ENCODE results near the gene P2RX3.

The P2RX3 gene

DNA sequence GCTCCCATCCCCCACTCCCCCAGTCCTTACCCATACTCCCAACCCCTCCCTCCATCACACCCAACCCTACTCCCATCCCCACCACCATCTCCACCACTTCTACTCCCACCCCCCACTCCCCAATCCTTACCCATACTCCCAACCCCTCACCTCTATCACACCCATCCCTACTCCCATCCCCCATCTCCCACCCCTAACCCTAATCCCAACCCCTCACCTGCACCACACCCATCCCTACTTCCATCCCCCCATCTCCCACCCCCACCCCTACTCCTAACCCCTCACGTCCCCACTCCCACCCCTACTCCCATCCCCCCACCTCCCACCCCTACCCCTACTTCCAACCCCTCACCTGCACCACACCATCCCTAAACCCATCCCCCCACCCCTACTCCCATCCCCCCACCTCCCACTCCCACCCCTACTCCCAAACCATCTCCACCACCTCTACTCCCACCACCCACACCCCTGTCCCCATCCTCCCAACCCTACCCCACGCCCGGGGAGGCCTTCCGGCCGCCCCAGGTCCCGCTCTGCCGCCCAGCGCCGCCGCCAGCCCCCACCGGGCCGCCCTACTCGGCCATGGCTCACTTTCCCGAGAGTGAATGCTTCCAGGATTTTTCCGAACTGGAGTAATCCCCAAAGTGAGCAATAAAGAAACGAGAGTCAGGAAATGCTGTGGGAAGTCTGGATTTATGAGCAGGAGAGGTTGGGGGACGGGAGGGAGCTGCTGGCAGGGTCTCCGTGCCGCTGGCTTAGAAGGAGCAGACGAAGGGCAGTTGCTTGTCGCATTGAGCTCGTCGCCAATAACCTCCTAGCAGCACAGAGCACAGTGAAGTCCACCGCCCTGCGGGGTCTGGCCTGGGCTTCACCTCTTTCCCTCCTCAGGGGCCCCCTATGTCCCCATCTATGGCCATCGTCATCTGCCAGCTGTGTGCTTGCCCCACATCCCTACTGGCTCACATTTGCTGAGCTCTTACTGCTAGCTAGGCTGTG, 38.2 kb downstream of the P2RX3 start:
- no peak for DNase-seq

DNA sequence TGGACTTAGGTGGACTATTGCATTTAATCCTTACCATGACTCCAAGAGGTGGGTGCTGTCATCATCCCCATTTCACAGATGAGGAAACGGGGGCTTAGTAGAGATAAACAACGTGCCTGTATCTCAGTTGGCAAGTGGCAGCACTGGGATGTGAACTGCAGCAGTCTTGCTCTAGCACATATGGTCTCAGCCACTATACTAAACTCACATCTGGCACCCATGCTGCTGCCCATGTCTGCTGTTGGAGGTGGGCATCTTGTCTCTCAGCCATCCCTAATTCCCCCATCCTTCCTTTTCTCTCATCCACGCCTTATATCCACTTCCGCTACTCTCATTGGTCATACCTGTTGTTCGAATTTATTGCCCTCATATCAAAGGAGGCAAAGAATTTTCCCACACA, 39.0 kb downstream of the P2RX3 start:
- no peak for DNase-seq

GRCh38 chr11:57378186-57378585, 40.0 kb downstream of the P2RX3 start:
- no peak for DNase-seq

DNA sequence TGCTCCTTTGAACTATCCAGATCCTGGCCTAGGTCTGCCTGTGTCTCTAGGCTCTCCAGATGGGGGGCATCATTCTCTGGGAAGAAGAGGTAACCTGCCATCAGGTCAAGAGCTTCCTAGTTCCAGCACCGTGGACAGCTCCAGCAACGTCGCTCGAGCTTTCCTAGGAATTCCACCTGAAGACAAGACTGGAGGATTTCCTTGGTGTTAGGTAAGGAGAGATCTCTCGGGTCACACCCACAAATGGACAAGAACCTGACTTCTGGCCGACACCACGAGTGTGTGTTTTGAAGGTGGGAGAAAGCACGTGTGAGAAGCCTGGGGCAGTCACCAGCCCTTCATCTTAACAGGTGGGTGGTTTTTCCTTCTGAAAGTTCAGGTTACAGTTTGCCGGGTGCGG, 41.6 kb downstream of the P2RX3 start:
- no peak for DNase-seq

DNA sequence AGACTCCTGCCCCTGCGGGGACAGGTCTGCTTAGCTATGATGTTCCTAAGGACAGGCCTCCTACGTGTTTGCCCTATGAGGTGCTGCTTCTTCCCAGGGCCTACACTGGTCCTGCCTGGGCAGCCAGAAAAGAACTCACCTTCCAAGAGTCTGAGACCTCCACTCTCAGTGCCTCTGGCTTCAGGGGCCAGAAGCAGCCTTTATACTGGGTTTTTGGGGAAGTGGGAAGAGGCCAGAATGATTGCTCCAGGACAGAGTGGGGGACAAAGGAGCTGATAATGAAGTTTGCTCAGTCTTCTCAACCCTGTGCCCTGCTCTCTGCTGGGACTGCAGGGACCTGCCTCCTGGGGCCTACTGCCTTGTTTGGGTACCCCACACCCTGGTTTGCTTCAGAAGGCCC, 42.8 kb downstream of the P2RX3 start, which contains the start of gene PRG3:
TSS of gene PRG3 (minus strand) at position 176 of the 400 bp plus-strand sequence. CDS start 442 bp downstream, outside the sequence.
- DNase-seq: no peak

- DNase-seq: no peak
Observed at GRCh38 chr11:57386178-57386940, 48.2 kb downstream of the P2RX3 start.

DNA sequence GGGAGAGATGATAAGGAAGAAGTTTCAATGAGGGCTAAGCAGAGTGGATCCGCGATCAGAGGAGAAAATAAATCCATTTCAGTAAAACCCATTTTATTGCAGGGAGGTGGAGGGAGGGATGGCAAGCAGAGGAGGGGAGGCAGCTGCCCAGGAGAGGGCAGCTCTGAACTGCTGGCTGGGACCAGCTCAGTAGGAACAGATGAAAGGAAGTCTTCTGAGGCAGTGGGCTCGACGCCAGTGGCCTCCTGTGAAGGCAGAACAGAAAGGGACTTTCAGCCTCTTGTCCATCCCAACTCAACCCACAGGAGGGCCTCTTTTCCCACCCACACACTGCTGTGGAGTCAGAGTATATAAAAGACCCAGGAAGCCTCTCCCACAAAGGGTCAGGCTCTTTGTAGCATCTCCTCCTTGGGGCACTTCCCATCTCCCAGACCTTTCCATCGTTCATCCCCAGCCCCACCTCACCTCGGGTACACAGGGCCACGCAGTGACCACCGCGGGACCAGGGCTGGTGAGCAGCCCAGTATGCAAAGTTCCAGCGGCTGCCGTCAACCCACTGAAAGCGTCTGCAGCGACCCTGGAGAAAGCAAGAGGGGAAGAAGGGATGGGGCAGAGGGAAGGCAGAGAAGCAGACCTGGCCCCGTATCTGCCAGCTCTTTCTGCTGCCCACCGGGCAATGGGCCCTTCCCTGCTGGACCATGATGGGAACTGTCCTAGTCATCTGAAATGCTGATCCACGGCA, 49.3 kb downstream of the P2RX3 start:
- DNase-seq: no peak

- no peak for DNase-seq
Observed at GRCh38 chr11:57390535-57390934, 52.4 kb downstream of the P2RX3 start, which contains the start of gene PRG2. TSS of gene PRG2 (minus strand) at chr11:57390650. CDS start at chr11:57389944, 706 bp downstream.

- DNase-seq: no peak
Observed at GRCh38 chr11:57391111-57391510, 53.0 kb downstream of the P2RX3 start.

DNA sequence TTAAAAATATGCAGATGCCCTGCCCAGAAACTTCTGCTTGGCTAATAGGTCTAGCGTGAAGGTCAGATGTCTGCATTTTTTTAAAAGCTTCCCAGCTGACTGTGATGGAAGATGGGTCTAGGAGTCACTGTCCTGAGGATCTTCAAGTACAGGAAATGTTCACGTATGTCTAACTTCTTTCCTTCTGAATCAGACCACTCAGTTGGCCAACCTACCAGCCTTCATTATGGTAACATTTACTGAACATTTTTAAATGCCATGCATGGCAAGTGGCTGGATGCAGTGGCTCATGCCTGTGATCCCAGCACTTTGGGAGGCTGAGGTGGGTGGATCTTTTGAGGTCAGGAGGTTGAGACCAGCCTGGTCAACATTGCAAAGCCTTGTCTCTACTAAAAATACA, 53.4 kb downstream of the P2RX3 start:
- no peak for DNase-seq

- DNase-seq: no peak
Observed at GRCh38 chr11:57392066-57392762, 54.1 kb downstream of the P2RX3 start.

DNA sequence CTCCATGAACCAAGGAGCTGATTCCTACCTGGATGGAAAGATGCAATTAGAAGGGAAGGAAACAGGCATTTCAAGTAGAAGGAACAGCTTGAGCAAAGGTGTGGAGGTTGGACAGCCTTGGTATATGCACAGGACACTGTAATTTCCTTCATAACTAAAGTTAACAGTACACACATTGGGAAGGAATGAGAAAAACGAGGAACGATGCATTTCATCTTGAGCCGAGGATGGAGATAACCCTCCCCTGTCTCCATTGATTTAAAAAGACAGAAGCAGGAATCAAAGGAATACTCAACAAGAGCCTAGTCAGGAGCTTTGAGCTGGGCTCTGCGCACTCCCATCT, 54.6 kb downstream of the P2RX3 start:
- DNase-seq: no peak

GRCh38 chr11:57394203-57394965, 56.2 kb downstream of the P2RX3 start:
- DNase-seq: no peak

DNA sequence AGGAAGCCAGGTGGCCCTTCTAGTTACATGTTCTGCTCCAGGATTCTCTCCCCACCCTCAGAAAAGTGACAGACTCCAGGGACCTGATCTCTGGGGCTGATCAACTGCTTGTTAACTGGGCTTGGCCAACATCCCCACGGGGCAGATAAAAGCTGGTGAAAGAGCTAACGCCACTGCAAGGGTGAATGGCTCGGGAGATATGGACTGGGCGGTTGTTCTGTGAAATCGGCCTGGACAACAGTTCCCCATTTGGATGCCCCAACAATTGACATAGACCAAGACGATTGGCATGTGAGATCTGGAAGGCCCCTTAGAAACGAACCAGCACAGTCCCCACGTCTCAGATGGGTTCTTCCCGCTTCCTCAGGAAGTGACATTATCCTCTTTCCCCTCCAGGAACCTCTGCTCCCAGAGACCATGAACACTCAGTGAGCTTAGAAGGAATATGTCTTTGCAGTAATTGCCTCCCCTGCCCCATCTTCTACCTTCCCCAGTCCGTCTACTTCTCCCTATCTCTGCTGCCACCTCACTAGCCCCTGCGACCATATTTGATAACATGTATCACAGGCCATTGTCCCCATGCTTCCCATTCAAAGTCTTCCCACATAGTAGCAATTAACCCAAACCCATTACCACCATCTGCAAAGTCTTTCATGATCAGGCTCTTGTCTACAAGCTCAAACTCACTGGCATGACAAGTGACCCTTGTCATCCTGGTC, 57.9 kb downstream of the P2RX3 start:
- no peak for DNase-seq

DNA sequence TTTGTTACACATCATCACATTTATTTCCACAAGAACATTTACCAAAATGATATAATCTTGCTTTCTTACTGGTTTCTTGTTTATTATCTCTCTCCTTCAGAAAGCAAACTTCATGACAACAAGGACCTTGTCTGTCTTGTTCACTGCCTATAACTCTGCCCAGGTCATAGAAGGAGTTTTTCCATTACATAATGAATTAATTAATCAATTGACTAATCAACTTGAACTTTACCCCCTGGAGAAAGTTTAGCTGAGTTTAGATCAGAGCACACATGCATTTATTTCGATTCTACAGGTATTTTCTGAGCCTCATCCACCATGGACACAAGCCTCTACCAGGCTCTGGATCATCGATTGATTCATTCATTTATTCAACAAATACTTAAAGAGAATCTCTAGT, 58.6 kb downstream of the P2RX3 start:
- no peak for DNase-seq

DNA sequence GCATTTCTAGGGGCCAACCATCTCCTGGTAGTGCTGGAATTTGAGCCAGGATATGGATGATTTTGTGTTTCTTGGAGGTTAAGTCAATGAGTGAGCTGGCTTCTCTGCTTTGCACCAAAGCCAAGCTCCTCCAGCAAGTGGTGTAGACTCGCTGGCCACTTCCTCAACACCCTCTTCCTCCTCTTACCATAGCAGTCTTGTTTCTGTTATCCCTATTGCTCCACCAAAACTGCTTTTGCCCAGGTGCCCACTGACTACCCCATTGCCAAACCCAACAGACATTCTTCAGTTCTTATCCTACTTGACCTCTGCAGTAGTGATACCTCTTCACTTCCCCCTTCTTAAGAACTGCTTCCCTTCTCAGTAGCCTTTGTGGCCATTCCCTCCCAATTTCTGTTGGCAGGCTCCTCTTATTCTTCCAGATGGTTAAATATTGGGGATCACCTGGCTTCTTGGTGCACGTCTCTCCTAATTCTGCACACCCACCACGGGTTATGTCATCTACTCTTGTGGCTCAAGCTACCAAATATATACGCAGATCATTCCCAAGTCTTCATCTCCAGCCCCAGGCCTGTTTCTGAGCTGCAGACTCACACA, 59.3 kb downstream of the P2RX3 start:
- no peak for DNase-seq

GRCh38 chr11:57399221-57399620, 61.1 kb downstream of the P2RX3 start:
- DNase-seq: no peak

GRCh38 chr11:57399972-57400578, 61.9 kb downstream of the P2RX3 start:
- no peak for DNase-seq

DNA sequence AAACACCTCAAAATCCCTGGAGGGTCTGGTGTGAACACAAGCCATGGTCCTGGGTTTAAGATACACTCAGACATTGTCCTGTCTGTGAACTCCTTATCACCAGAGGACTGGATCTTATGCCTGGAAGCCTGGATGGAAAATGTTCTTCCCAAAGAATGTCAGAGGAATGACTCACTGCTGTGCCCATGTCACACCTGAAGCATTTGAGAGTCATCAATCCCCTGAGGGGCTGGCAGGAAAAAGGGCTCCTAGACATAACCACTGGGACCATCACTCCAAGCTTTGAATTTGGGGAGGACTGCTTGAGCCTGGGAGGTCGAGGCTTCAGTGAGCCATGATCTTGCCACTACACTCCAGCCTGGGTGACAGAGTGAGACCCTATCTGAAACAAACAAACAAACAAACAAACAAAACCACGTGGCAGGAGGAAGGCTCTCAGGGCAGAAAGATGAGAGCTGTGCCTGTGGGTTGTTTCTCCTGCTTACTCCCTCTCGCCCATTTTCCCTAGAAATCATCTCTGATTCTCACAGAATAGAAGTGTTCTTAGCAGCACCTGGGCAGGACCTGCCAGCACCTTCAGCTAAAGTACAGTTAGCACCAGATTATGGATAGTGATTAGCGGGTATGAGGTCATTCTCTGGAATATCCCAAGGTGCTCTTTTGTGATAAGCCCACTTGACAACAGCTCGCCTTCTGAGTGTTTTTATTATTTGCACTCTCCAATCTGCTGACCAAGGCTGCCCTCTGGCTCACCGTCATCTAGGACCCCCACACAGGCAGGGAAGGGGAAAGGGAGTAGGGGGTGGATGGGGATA, 64.2 kb downstream of the P2RX3 start:
- DNase-seq: no peak
